H1 (cell line): ENCODE data around the gene UQCR10.

ENCODE experiments used
- BCL11A ChIP-seq, 2 experiments: IDR thresholded peaks; one replicate each; pipeline ENCODE4 v1.6.1; 2011; ENCODE audit warnings: low read depth in 2 of 2, low read length in 2 of 2, mild to moderate bottlenecking in 2 of 2
- CHD2 ChIP-seq: IDR thresholded peaks from 2 replicates; pipeline ENCODE4 v1.6.1; 2012; ENCODE audit warnings: low read length, improper control_type of control experiment
- CREB1 ChIP-seq: IDR thresholded peaks from 2 replicates; pipeline ENCODE4 v1.6.1; 2012; ENCODE audit warnings: inconsistent platforms
- CTBP2 ChIP-seq: IDR thresholded peaks from 2 replicates; pipeline ENCODE4 v1.7.0; 2011; ENCODE audit warnings: borderline replicate concordance, mild to moderate bottlenecking, moderate library complexity, mixed read lengths, low read length; ENCODE audit not compliant: insufficient read depth, insufficient read length
- CTCF ChIP-seq, 3 experiments: IDR thresholded peaks; 1 replicate in 2 of 3; 2 replicates in 1 of 3; pipeline versions ENCODE4 v1.5.1 to v1.6.1; 2011; ENCODE audit warnings: low read length in 3 of 3, mild to moderate bottlenecking in 3 of 3, inconsistent platforms in 2 of 3, low read depth in 1 of 3, moderate library complexity in 1 of 3; ENCODE audit not compliant: insufficient read depth in 1 of 3; ENCODE audit errors: control extremely low read depth in 1 of 3
- EP300 ChIP-seq, 2 experiments: IDR thresholded peaks; 1 replicate in 1 of 2; 2 replicates in 1 of 2; pipeline ENCODE4 v1.6.1; 2011 to 2012; ENCODE audit warnings: low read depth in 2 of 2, low read length in 2 of 2, mild to moderate bottlenecking in 2 of 2, borderline replicate concordance in 1 of 2, inconsistent platforms in 1 of 2, moderate library complexity in 1 of 2
- EZH2 ChIP-seq: fragments of 200-600 bp; sonication (generic); IDR thresholded peaks from 2 replicates; pipeline ENCODE4 v1.7.1; 2012; ENCODE audit warnings: low read depth, mild to moderate bottlenecking, moderate library complexity, low read length, inconsistent platforms; ENCODE audit not compliant: severe bottlenecking
- MAX ChIP-seq: IDR thresholded peaks from 2 replicates; pipeline ENCODE4 v1.6.1; 2012; ENCODE audit warnings: inconsistent platforms
- POLR2A ChIP-seq, 2 experiments: IDR thresholded peaks; 1 replicate in 1 of 2; 2 replicates in 1 of 2; pipeline ENCODE4 v1.6.1; 2011; ENCODE audit warnings: low read depth in 2 of 2, low read length in 2 of 2, mild to moderate bottlenecking in 2 of 2; ENCODE audit errors: control extremely low read depth in 1 of 2
- POLR2AphosphoS5 ChIP-seq: IDR thresholded peaks from 2 replicates; pipeline ENCODE4 v1.6.1; 2011; ENCODE audit warnings: low read depth, low read length
- RFX5 ChIP-seq: IDR thresholded peaks from 2 replicates; pipeline ENCODE4 v1.6.1; 2011; ENCODE audit warnings: low read depth, low read length, improper control_type of control experiment, borderline replicate concordance
- RXRA ChIP-seq: IDR thresholded peaks from 2 replicates; pipeline ENCODE4 v1.6.1; 2011; ENCODE audit warnings: low read depth, mild to moderate bottlenecking, low read length, moderate library complexity; ENCODE audit not compliant: insufficient read depth
- SIX5 ChIP-seq: IDR thresholded peaks from 2 replicates; pipeline ENCODE4 v1.6.1; 2011; ENCODE audit warnings: mild to moderate bottlenecking, low read depth, low read length
- ZNF274 ChIP-seq: IDR thresholded peaks from 2 replicates; pipeline ENCODE4 v1.7.0; 2012; ENCODE audit warnings: low read length, borderline replicate concordance; ENCODE audit errors: extremely low read depth

- TF ChIP-seq CTCF (IDR thresholded peaks at IDR 0.05; ENCODE audit: control extremely low read depth in 1 of 3, insufficient read depth in 1 of 3, low read depth in 1 of 3, low read length in 3 of 3) = no peak
- TF ChIP-seq MAX = no peak
- TF ChIP-seq POLR2AphosphoS5 = no peak
- TF ChIP-seq CTBP2 = no peak
- no peak for TF ChIP-seq BCL11A (IDR thresholded peaks at IDR 0.05; ENCODE audit: low read depth in 2 of 2, low read length in 2 of 2)
- TF ChIP-seq CREB1 = no peak
- no peak for TF ChIP-seq CHD2
- no peak for TF ChIP-seq ZNF274
- no peak for TF ChIP-seq EP300 (IDR thresholded peaks at IDR 0.05; ENCODE audit: borderline replicate concordance in 1 of 2, low read depth in 2 of 2, low read length in 2 of 2)
- no peak for TF ChIP-seq RFX5
- TF ChIP-seq POLR2A (IDR thresholded peaks at IDR 0.05; ENCODE audit: control extremely low read depth in 1 of 2, low read depth in 2 of 2, low read length in 2 of 2) = no peak
- no peak for TF ChIP-seq SIX5
- TF ChIP-seq RXRA = no peak
- TF ChIP-seq EZH2 = no peak
Observed at GRCh38 chr22:29819501-29819900, 52.3 kb downstream of the UQCR10 start.
